K562 (cell line): ENCODE results near the gene PSRC1. TPM values are rescaled to one million over a fixed set of nuclear protein-coding genes. Genes with fewer than 3 reads are reported as not detected.

Source experiments
- ATAC-seq: fragments of 200-7000 bp; cut with Tn5 transposase; 3 replicates; pipeline ENCODE4 v1.9.1; 2020; ENCODE audit warnings: moderate library complexity
- BruUV-seq: library from RNA; stranded (reverse); fragments of 400-500 nt; replicated peaks from 2 replicates; lab custom pipeline; 2021; lab: Mats Ljungman, UMichigan
- CTCF ChIA-PET: fragments of 300-600 bp; formaldehyde crosslinking; extraction: SDS; loops from one replicate; lab custom pipeline; 2021; ENCODE audit warnings: low intra/inter-chr PET ratio; lab: Yijun Ruan, JAX
- POLR2A ChIA-PET: fragments of 300-600, 350-650 bp; sonication (Branson Sonifier 250); formaldehyde crosslinking; extraction: SDS; loops from one replicate; lab custom pipeline; 2021; ENCODE audit warnings: antibody characterized with exemption, inconsistent platforms; lab: Yijun Ruan, JAX
- DNase-seq, 4 experiments: peaks; one replicate each; pipeline versions ENCODE4 v3.0.0 to v3.0.0-alpha.2; 2011 to 2018; ENCODE audit warnings: low spot score in 3 of 4, mixed read lengths in 3 of 4; ENCODE audit errors: extremely low read depth in 1 of 4
- FAIRE-seq: peaks from 2 replicates; lab custom pipeline; 2011; peaks lifted over from hg19 to GRCh38; lab: Jason Lieb, UNC
- H2AFZ ChIP-seq: 2 replicates; pipeline ENCODE4 v1.6.0; 2011; ENCODE audit warnings: low read depth, low read length, control low read depth, inconsistent platforms
- H3K27ac ChIP-seq: fragments of 200-600 bp; 3 replicates; pipeline ENCODE4 v1.8.0; 2011; ENCODE audit warnings: low read depth, mild to moderate bottlenecking, control low read depth, inconsistent platforms, low read length, moderate library complexity, mixed read lengths; ENCODE audit errors: extremely low read depth
- H3K27me3 ChIP-seq, 2 experiments: fragments of 300-600 bp in 1 of 2; 2 replicates in 1 of 2; 3 replicates in 1 of 2; pipeline versions ENCODE4 v1.6.0 to v1.8.0; 2011; ENCODE audit warnings: inconsistent platforms in 2 of 2, low read length in 2 of 2, mild to moderate bottlenecking in 1 of 2, mixed read lengths in 1 of 2, moderate library complexity in 1 of 2; ENCODE audit not compliant: control insufficient read depth in 2 of 2, insufficient read depth in 2 of 2
- H3K36me3 ChIP-seq: fragments of 300-600 bp; 3 replicates; pipeline ENCODE4 v1.8.0; 2011; ENCODE audit warnings: mild to moderate bottlenecking, low read length, inconsistent platforms; ENCODE audit not compliant: control insufficient read depth, insufficient read depth
- H3K4me1 ChIP-seq, 2 experiments: fragments of 200-600 bp in 1 of 2; replicated peaks in 1 of 2; 2 replicates in 1 of 2; 3 replicates in 1 of 2; pipeline versions ENCODE4 v1.5.1 to v1.8.0; 2011; ENCODE audit warnings: inconsistent platforms in 2 of 2, low read length in 2 of 2, mild to moderate bottlenecking in 1 of 2, mixed read lengths in 1 of 2, moderate library complexity in 1 of 2; ENCODE audit not compliant: control insufficient read depth in 2 of 2, insufficient read depth in 2 of 2
- H3K4me2 ChIP-seq: 2 replicates; pipeline ENCODE4 v1.6.1; 2011; ENCODE audit warnings: low read length, control low read depth, inconsistent platforms, mixed read lengths; ENCODE audit not compliant: insufficient read depth
- H3K4me3 ChIP-seq: fragments of 200-600 bp; sonication (generic), shearing (Covaris generic); 2 replicates; pipeline ENCODE4 v1.5.1; 2016; ENCODE audit warnings: control low read depth, inconsistent platforms
- H3K79me2 ChIP-seq: fragments of 200-600 bp; 3 replicates; pipeline ENCODE4 v1.8.0; 2011; ENCODE audit warnings: low read length, inconsistent platforms; ENCODE audit not compliant: control insufficient read depth, insufficient read depth
- H3K9ac ChIP-seq, 2 experiments: 2 replicates each; pipeline versions ENCODE4 v1.6.0 to v1.6.1; 2011; ENCODE audit warnings: low read depth in 2 of 2, low read length in 2 of 2, control low read depth in 1 of 2, inconsistent platforms in 1 of 2, mild to moderate bottlenecking in 1 of 2, mixed read lengths in 1 of 2; ENCODE audit not compliant: insufficient read depth in 1 of 2
- H3K9me1 ChIP-seq: one replicate; pipeline ENCODE4 v1.6.0; 2011; ENCODE audit warnings: inconsistent platforms, mild to moderate bottlenecking, low read length, moderate library complexity; ENCODE audit not compliant: control insufficient read depth, insufficient read depth
- H3K9me3 ChIP-seq: replicated peaks from 2 replicates; pipeline ENCODE4 v1.5.1; 2011; ENCODE audit warnings: low read depth, low read length, inconsistent platforms; ENCODE audit not compliant: control insufficient read depth, insufficient read depth
- H4K20me1 ChIP-seq: replicated peaks from 2 replicates; pipeline ENCODE4 v1.6.1; 2011; ENCODE audit warnings: low read length, inconsistent platforms, mixed read lengths; ENCODE audit not compliant: control insufficient read depth, insufficient read depth
- CBFB ChIP-seq: sonication (generic); formaldehyde crosslinking; IDR thresholded peaks from 2 replicates; pipeline ENCODE4 v1.4.0; 2020; ENCODE audit warnings: mild to moderate bottlenecking, missing genetic modification reagents
- MTA1 ChIP-seq: fragments of 450-650 bp; IDR thresholded peaks from 2 replicates; pipeline ENCODE4 v1.6.1; 2017; ENCODE audit warnings: borderline replicate concordance
- POLR2G ChIP-seq: fragments of 200-400 bp; formaldehyde crosslinking; IDR thresholded peaks from 2 replicates; pipeline ENCODE4 v1.6.1; 2017; ENCODE audit warnings: low read depth, mild to moderate bottlenecking, antibody characterized with exemption, low read length, moderate library complexity
- ZNF140 ChIP-seq: fragments of 250-450 bp; sonication (Bioruptor Pico); IDR thresholded peaks from 2 replicates; pipeline ENCODE4 v1.8.0; 2021; ENCODE audit warnings: moderate library complexity, mild to moderate bottlenecking, inconsistent platforms
- WGBS: fragments of 100-300 bp; shearing (Covaris generic); methylation state at CpG from one replicate; pipeline ENCODE4 v1.1.6; 2016; ENCODE audit warnings: low coverage, mixed read lengths; ENCODE audit not compliant: insufficient coverage; ENCODE audit errors: missing lambda C conversion rate; 5-methylcytosine and 5-hydroxymethylcytosine counted together
- in situ Hi-C: fragments of 300-500 bp; cut with MboI; formaldehyde crosslinking; loops from 4 replicates; pipeline ENCODE4 v1.15.0; 2018; ENCODE audit warnings: inconsistent platforms, mixed read lengths
- intact Hi-C: fragments of 100-400 bp; cut with micrococcal nuclease; formaldehyde crosslinking; loops from 2 replicates; pipeline ENCODE4 v1.14.2; 2022
- polyA plus RNA-seq, 8 experiments: library from polyadenylated mRNA; depleted of rRNA in 4 of 8; stranded (reverse) in 5 of 8; unstranded in 3 of 8; fragments of >200 nt; fragmentation: Nextera tagmentation in 2 of 8; fragmentation: Illumina TruSeq in 1 of 8; extraction: Ambion mirVana in 2 of 8; extraction: Trizol in 1 of 8; gene quantifications; 2 replicates each; pipeline versions ENCODE4 v1.2.1 to v1.2.3, GENCODE V29; 2011 to 2014; ENCODE audit warnings: inconsistent platforms in 1 of 8, missing spikeins in 1 of 8
- total RNA-seq, 7 experiments: library from RNA; depleted of rRNA in 6 of 7; stranded (reverse); fragments of >200 nt in 6 of 7; fragmentation: Illumina TruSeq in 2 of 7; extraction: Trizol in 2 of 7; gene quantifications; 2 replicates each; pipeline versions ENCODE4 v1.2.1 to v1.2.3, GENCODE V29; 2011 to 2021; ENCODE audit warnings: low replicate concordance in 1 of 7
- TF ChIP-seq, protein P1 (sequence below): fragments of 200-800 bp; sonication (Bioruptor generic); IDR thresholded peaks from 2 replicates; pipeline ENCODE4 v1.6.1; 2016; ENCODE audit warnings: missing genetic modification characterization, missing compliant biosample characterization

PSRC1 gene
- total and polyA plus RNA-seq, 9 of the 15 experiments (the other 6 are each of a cell fraction or from before 2014, with no cell fraction given) = 6.5 to 65.2 (median 39.3) TPM

DNA sequence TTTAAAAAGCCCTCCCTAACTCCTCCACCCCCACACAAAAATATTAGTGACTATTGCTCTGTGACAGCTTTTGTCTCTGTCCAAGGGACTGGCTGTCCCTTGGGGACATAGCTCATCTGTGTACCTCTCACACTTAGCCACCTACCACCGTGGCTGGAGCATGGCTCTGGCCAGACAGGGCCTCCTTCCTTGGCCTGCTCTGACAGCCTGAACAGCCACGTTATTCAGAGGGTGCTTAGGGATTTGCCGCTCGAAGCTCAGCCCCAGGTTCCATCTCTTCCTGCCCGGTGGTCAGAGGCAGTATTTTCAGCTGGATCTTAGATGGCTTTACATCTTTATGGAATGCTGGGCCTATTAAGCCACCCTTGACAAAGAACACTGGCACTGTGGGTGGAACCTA, 39.7 kb downstream of the PSRC1 start:
- H3K4me2 ChIP-seq = no peak overlapping the region
- no peak for ATAC-seq
- no peak for FAIRE-seq
- intact Hi-C loops (no loop called here), in situ Hi-C loops (no loop called here)
- peaks cover 8% of the 10 kb centered on the region for H4K20me1 ChIP-seq
- no peaks in the 10 kb centered on the region for H3K79me2 ChIP-seq
- ChIA-PET POLR2A (interaction anchor here (0.6 to 1.5 kb wide), 10 partner anchors 11 to 156 kb away, joined by 3 to 10 read pairs (median 4); partner anchors contain the start of gene SORT1), CTCF (no interaction called here)
- WGBS = 37% methylated on average over 5 of the region's 5 CpGs
- H3K4me3 ChIP-seq = no peak overlapping the region
- no peaks in the 10 kb centered on the region for H3K9me1 ChIP-seq
- no peak overlapping the region for H2AFZ ChIP-seq
- H3K27me3 ChIP-seq = no peaks in the 10 kb centered on the region
- no peak for DNase-seq
- TF ChIP-seq POLR2G (peak; percentile 43; the same call in 1 of the 2 replicates), ZNF140 (CRISPR knock-in tag) (no peak), MTA1 (no peak), CBFB (0 out of 2 replicates have a peak, but pooled peaks have one; percentile 41)
- TF ChIP-seq, protein P1, sequence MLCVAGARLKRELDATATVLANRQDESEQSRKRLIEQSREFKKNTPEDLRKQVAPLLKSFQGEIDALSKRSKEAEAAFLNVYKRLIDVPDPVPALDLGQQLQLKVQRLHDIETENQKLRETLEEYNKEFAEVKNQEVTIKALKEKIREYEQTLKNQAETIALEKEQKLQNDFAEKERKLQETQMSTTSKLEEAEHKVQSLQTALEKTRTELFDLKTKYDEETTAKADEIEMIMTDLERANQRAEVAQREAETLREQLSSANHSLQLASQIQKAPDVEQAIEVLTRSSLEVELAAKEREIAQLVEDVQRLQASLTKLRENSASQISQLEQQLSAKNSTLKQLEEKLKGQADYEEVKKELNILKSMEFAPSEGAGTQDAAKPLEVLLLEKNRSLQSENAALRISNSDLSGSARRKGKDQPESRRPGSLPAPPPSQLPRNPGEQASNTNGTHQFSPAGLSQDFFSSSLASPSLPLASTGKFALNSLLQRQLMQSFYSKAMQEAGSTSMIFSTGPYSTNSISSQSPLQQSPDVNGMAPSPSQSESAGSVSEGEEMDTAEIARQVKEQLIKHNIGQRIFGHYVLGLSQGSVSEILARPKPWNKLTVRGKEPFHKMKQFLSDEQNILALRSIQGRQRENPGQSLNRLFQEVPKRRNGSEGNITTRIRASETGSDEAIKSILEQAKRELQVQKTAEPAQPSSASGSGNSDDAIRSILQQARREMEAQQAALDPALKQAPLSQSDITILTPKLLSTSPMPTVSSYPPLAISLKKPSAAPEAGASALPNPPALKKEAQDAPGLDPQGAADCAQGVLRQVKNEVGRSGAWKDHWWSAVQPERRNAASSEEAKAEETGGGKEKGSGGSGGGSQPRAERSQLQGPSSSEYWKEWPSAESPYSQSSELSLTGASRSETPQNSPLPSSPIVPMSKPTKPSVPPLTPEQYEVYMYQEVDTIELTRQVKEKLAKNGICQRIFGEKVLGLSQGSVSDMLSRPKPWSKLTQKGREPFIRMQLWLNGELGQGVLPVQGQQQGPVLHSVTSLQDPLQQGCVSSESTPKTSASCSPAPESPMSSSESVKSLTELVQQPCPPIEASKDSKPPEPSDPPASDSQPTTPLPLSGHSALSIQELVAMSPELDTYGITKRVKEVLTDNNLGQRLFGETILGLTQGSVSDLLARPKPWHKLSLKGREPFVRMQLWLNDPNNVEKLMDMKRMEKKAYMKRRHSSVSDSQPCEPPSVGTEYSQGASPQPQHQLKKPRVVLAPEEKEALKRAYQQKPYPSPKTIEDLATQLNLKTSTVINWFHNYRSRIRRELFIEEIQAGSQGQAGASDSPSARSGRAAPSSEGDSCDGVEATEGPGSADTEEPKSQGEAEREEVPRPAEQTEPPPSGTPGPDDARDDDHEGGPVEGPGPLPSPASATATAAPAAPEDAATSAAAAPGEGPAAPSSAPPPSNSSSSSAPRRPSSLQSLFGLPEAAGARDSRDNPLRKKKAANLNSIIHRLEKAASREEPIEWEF (CRISPR knock-in tag) = no peak
- TF ChIP-seq, all 486 proteins: peak for 2
- Histone ChIP-seq H3K4me1 (peaks cover 15 to 34% of the 10 kb centered on the region in 2 experiments; a peak in 4 of 5 replicates), H3K36me3 (peaks cover 11% of the 10 kb centered on the region; the same call in 2 of the 3 replicates), H3K9me3 (no peaks in the 10 kb centered on the region), H3K27ac (no peak overlapping the region), H3K9ac (peak overlapping the region in 1 of 2 experiments; percentile 38; a peak in 1 of 4 replicates)
- no TSS peak for BruUV-seq
